Ovary (tissue), 3 donors: Measurements from ENCODE around the gene GJB6.

Experiments
- EP300 ChIP-seq: sonication (generic); formaldehyde crosslinking; IDR thresholded peaks from one replicate; pipeline ENCODE4 v1.6.1; 2017; ENCODE audit warnings: antibody characterized with exemption
- POLR2A ChIP-seq: fragments of 450-650 bp; IDR thresholded peaks from one replicate; pipeline ENCODE4 v1.6.1; 2017; ENCODE audit warnings: antibody characterized with exemption, mild to moderate bottlenecking, moderate library complexity
- TF ChIP-seq, protein P1 (sequence below), 3 donors: fragments of 450-650 bp in 2 of 3; fragments of 200-600 bp in 1 of 3; IDR thresholded peaks; one replicate each; pipeline versions ENCODE4 v1.5.1 to v1.8.0; 2016 to 2022; ENCODE audit warnings: antibody characterized with exemption in 3 of 3, mild to moderate bottlenecking in 1 of 3
- donor health status: DM: no; HTN: no; CAD: no.

DNA sequence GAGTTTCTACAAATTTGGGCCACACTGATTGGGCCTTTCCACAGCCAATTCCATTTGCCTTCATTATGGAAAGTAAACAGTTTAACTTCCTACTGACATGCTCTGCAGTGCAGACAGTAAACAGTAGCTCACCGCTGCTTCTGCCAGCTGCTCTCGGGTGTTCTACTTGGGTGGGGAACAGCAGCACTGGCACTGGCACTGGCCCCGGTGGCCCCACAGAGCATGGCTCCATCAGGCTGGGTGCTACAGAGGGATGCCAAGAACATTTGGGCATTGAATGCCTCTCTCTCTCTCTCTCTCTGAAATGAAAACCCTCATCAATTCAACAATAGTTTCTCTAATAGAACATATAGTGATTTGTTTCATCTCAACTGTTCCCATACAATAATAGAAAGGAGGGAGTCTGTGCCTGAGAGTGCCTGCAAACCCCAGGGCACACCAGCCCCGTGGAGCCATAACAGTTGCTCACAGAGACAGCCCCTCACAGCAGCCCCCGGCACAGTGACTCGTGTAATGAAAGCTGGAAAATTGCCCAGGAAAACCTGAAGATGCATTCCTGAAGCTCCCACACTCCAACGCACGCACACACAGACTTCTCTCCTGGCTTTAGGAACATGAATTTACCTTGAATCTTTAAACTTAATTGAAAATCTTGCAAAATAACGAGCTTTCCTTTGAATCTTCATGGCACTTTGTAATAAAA lies 38.2 kb upstream of the GJB6 start:
- TF ChIP-seq, protein P1, sequence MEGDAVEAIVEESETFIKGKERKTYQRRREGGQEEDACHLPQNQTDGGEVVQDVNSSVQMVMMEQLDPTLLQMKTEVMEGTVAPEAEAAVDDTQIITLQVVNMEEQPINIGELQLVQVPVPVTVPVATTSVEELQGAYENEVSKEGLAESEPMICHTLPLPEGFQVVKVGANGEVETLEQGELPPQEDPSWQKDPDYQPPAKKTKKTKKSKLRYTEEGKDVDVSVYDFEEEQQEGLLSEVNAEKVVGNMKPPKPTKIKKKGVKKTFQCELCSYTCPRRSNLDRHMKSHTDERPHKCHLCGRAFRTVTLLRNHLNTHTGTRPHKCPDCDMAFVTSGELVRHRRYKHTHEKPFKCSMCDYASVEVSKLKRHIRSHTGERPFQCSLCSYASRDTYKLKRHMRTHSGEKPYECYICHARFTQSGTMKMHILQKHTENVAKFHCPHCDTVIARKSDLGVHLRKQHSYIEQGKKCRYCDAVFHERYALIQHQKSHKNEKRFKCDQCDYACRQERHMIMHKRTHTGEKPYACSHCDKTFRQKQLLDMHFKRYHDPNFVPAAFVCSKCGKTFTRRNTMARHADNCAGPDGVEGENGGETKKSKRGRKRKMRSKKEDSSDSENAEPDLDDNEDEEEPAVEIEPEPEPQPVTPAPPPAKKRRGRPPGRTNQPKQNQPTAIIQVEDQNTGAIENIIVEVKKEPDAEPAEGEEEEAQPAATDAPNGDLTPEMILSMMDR (IDR thresholded peaks at IDR 0.05): no peak
- TF ChIP-seq POLR2A (no peak), EP300 (no peak)
